DND-41 (cell line): Measurements from ENCODE around the gene INPP4A.

Source experiments
- ATAC-seq: fragments of 200-7000 bp; cut with Tn5 transposase; 3 replicates; pipeline ENCODE4 v1.9.1; 2021; ENCODE audit warnings: low read depth; ENCODE audit not compliant: insufficient read depth
- DNase-seq: peaks from one replicate; pipeline ENCODE4 v3.0.0-alpha.2; 2020
- H2AFZ ChIP-seq: 2 replicates; pipeline ENCODE4 v1.6.0; 2012; ENCODE audit warnings: low read depth, low read length
- H3K27ac ChIP-seq: 2 replicates; pipeline ENCODE4 v1.5.1; 2012; ENCODE audit warnings: low read length, inconsistent platforms
- H3K27me3 ChIP-seq: fragments of 200-600 bp; sonication (generic); 2 replicates; pipeline ENCODE4 v1.6.0; 2012; ENCODE audit warnings: low read length, mild to moderate bottlenecking, inconsistent platforms; ENCODE audit not compliant: insufficient read depth, poor library complexity
- H3K36me3 ChIP-seq: 2 replicates; pipeline ENCODE4 v1.5.1; 2012; ENCODE audit warnings: low read length, inconsistent platforms; ENCODE audit not compliant: insufficient read depth
- H3K4me1 ChIP-seq: 2 replicates; pipeline ENCODE4 v1.5.1; 2012; ENCODE audit warnings: mild to moderate bottlenecking, low read length; ENCODE audit not compliant: insufficient read depth
- H3K4me2 ChIP-seq: 2 replicates; pipeline ENCODE4 v1.6.0; 2012; ENCODE audit warnings: mild to moderate bottlenecking, moderate library complexity, low read length, inconsistent platforms; ENCODE audit not compliant: insufficient read depth
- H3K4me3 ChIP-seq, 2 experiments: fragments of 200-600 bp in 1 of 2; shearing (Covaris generic) in 1 of 2; 2 replicates each; pipeline ENCODE4 v1.5.1; 2012 to 2016; ENCODE audit warnings: inconsistent platforms in 2 of 2, low read length in 2 of 2, mild to moderate bottlenecking in 2 of 2, low read depth in 1 of 2, moderate library complexity in 1 of 2
- H3K79me2 ChIP-seq: 2 replicates; pipeline ENCODE4 v1.6.0; 2012; ENCODE audit warnings: low read length, inconsistent platforms; ENCODE audit not compliant: insufficient read depth
- H3K9ac ChIP-seq: 2 replicates; pipeline ENCODE4 v1.6.0; 2012; ENCODE audit warnings: low read depth, mild to moderate bottlenecking, inconsistent platforms, low read length, moderate library complexity
- H3K9me3 ChIP-seq: 2 replicates; pipeline ENCODE4 v1.5.1; 2012; ENCODE audit warnings: low read length, moderate library complexity, mild to moderate bottlenecking, inconsistent platforms; ENCODE audit not compliant: insufficient read depth, severe bottlenecking
- H4K20me1 ChIP-seq: 2 replicates; pipeline ENCODE4 v1.6.0; 2012; ENCODE audit warnings: low read length; ENCODE audit not compliant: insufficient read depth
- CTCF ChIP-seq: IDR thresholded peaks from 2 replicates; pipeline ENCODE4 v1.5.1; 2012; ENCODE audit warnings: borderline replicate concordance, low read length, moderate library complexity, mild to moderate bottlenecking; ENCODE audit not compliant: poor library complexity, severe bottlenecking; ENCODE audit errors: extremely low read depth
- EZH2 ChIP-seq: IDR thresholded peaks from 3 replicates; pipeline ENCODE4 v1.6.1; 2012; ENCODE audit warnings: borderline replicate concordance, low read depth, mild to moderate bottlenecking, moderate library complexity, low read length, inconsistent platforms; ENCODE audit not compliant: severe bottlenecking

INPP4A gene

GRCh38 chr2:98476192-98476868, 31.7 kb downstream of the INPP4A start:
- no peaks in the 10 kb centered on the region for H3K27me3 ChIP-seq
- no peak overlapping the region for H3K4me2 ChIP-seq
- no peak for DNase-seq
- ATAC-seq: no peak
- no peak overlapping the region for H3K27ac ChIP-seq
- no peak for TF ChIP-seq EZH2
- H3K9ac ChIP-seq: no peak overlapping the region
- no peaks in the 10 kb centered on the region for H3K9me3 ChIP-seq
- H3K36me3 ChIP-seq: no peaks in the 10 kb centered on the region
- no peak overlapping the region for H3K4me3 ChIP-seq
- peaks cover 99% of the 10 kb centered on the region for H3K79me2 ChIP-seq
- H2AFZ ChIP-seq: no peak overlapping the region
- peaks cover 35% of the 10 kb centered on the region for H3K4me1 ChIP-seq
- H4K20me1 ChIP-seq: peaks cover 88% of the 10 kb centered on the region

GRCh38 chr2:98477036-98477435, 32.4 kb downstream of the INPP4A start:
- no peak overlapping the region for H3K9ac ChIP-seq
- H3K4me2 ChIP-seq: no peak overlapping the region
- ATAC-seq (no peak), DNase-seq (no peak)
- H3K27ac ChIP-seq: no peak overlapping the region
- peaks cover 35% of the 10 kb centered on the region for H3K4me1 ChIP-seq
- no peaks in the 10 kb centered on the region for H3K36me3 ChIP-seq
- H3K9me3 ChIP-seq: no peaks in the 10 kb centered on the region
- no peak overlapping the region for H3K4me3 ChIP-seq
- peaks cover 99% of the 10 kb centered on the region for H3K79me2 ChIP-seq
- H3K27me3 ChIP-seq: no peaks in the 10 kb centered on the region
- H4K20me1 ChIP-seq: peaks cover 85% of the 10 kb centered on the region
- TF ChIP-seq EZH2: no peak
- TF ChIP-seq CTCF: no peak
- no peak overlapping the region for H2AFZ ChIP-seq

GRCh38 chr2:98477506-98477905, 32.8 kb downstream of the INPP4A start:
- Histone ChIP-seq H3K36me3 (no peaks in the 10 kb centered on the region), H3K4me2 (no peak overlapping the region), H4K20me1 (peaks cover 85% of the 10 kb centered on the region), H3K4me1 (peaks cover 35% of the 10 kb centered on the region), H3K4me3 (no peak overlapping the region), H3K79me2 (peaks cover 99% of the 10 kb centered on the region), H3K9ac (no peak overlapping the region), H3K9me3 (no peaks in the 10 kb centered on the region), H2AFZ (no peak overlapping the region), H3K27ac (no peak overlapping the region; the same call in 1 of the 2 replicates), H3K27me3 (no peaks in the 10 kb centered on the region)
- TF ChIP-seq EZH2: no peak
- no peak for TF ChIP-seq CTCF
- ATAC-seq (no peak), DNase-seq (no peak)

GRCh38 chr2:98478088-98478551, 33.5 kb downstream of the INPP4A start:
- no peaks in the 10 kb centered on the region for H3K27me3 ChIP-seq
- no peaks in the 10 kb centered on the region for H3K9me3 ChIP-seq
- no peak overlapping the region for H3K9ac ChIP-seq
- no peak overlapping the region for H3K4me2 ChIP-seq
- H2AFZ ChIP-seq: no peak overlapping the region
- no peak overlapping the region for H3K27ac ChIP-seq
- H3K79me2 ChIP-seq: peaks cover 97% of the 10 kb centered on the region
- H3K4me1 ChIP-seq: peaks cover 35% of the 10 kb centered on the region
- H3K36me3 ChIP-seq: no peaks in the 10 kb centered on the region
- DNase-seq (no peak), ATAC-seq (no peak)
- peaks cover 83% of the 10 kb centered on the region for H4K20me1 ChIP-seq
- H3K4me3 ChIP-seq: no peak overlapping the region
- TF ChIP-seq EZH2 (no peak), CTCF (no peak)
